Panc1 (cell line): Measurements from ENCODE around the gene SPTBN1. TPM values are rescaled to one million over a fixed set of nuclear protein-coding genes. Genes with fewer than 3 reads are reported as not detected.

ENCODE experiments used
- ATAC-seq: fragments of 200-7000 bp; cut with Tn5 transposase; 2 replicates; pipeline ENCODE4 v1.9.1; 2020; ENCODE audit warnings: mild to moderate bottlenecking, moderate library complexity
- BruUV-seq: library from RNA; stranded (reverse); fragments of 400-500 nt; replicated peaks from 2 replicates; lab custom pipeline; 2021; lab: Mats Ljungman, UMichigan
- CTCF ChIA-PET: fragments of 300-600 bp; sonication (Branson Sonifier 250); formaldehyde crosslinking; loops from one replicate; lab custom pipeline; 2022; ENCODE audit warnings: antibody characterized with exemption; lab: Charles Lee
- POLR2A ChIA-PET: fragments of 300-600 bp; sonication (Branson Sonifier 250); formaldehyde crosslinking; loops from one replicate; lab custom pipeline; 2022; ENCODE audit warnings: antibody characterized with exemption; lab: Charles Lee
- DNase-seq: peaks from one replicate; pipeline ENCODE4 v3.0.0-alpha.2; 2010; ENCODE audit warnings: low read depth, low spot score
- H3K27ac ChIP-seq: 2 replicates; pipeline ENCODE4 v1.5.1; 2011; ENCODE audit warnings: mild to moderate bottlenecking, low read length, inconsistent platforms
- H3K27me3 ChIP-seq: fragments of 200-500 bp; sonication (Bioruptor generic); 2 replicates; pipeline ENCODE4 v1.6.0; 2014; ENCODE audit warnings: low read length, inconsistent platforms; ENCODE audit not compliant: control insufficient read depth, insufficient read depth
- H3K36me3 ChIP-seq: fragments of 200-500 bp; sonication (Bioruptor generic); 2 replicates; pipeline ENCODE4 v1.5.1; 2014; ENCODE audit warnings: inconsistent platforms, mild to moderate bottlenecking, low read length, moderate library complexity; ENCODE audit not compliant: control insufficient read depth, insufficient read depth
- H3K4me1 ChIP-seq: 2 replicates; pipeline ENCODE4 v1.5.1; 2011; ENCODE audit warnings: inconsistent platforms, mild to moderate bottlenecking, low read length, moderate library complexity; ENCODE audit not compliant: control insufficient read depth, insufficient read depth
- H3K4me3 ChIP-seq, 2 experiments: 2 replicates each; pipeline ENCODE4 v1.5.1; 2011 to 2012; ENCODE audit warnings: low read depth in 2 of 2, low read length in 2 of 2, mild to moderate bottlenecking in 2 of 2, inconsistent platforms in 1 of 2, moderate library complexity in 1 of 2
- H3K9me3 ChIP-seq: fragments of 200-500 bp; sonication (Bioruptor generic); 2 replicates; pipeline ENCODE4 v1.5.1; 2014; ENCODE audit warnings: low read depth, mild to moderate bottlenecking, inconsistent platforms, low read length, moderate library complexity; ENCODE audit not compliant: control insufficient read depth, insufficient read depth
- POLR2AphosphoS5 ChIP-seq: IDR thresholded peaks from 2 replicates; pipeline ENCODE4 v1.6.1; 2012; ENCODE audit warnings: mild to moderate bottlenecking, low read depth, low read length, moderate library complexity
- SIN3A ChIP-seq: IDR thresholded peaks from 2 replicates; pipeline ENCODE4 v1.6.1; 2012; ENCODE audit warnings: low read depth, mild to moderate bottlenecking, low read length, moderate library complexity, borderline replicate concordance; ENCODE audit not compliant: insufficient read depth
- TCF7L2 ChIP-seq: IDR thresholded peaks from 2 replicates; pipeline ENCODE4 v1.6.1; 2011; ENCODE audit warnings: mild to moderate bottlenecking, low read depth, low read length, inconsistent platforms
- in situ Hi-C: cut with HindIII; loops from 2 replicates; pipeline ENCODE4 v1.10.0; 2016; ENCODE audit warnings: low sequenced_read_pairs, low pct_unique_long_range_greater_than_20kb
- intact Hi-C: fragments of 100-400 bp; cut with micrococcal nuclease; formaldehyde crosslinking; loops from one replicate; pipeline ENCODE4 v1.10.0; 2022; ENCODE audit not compliant: unreplicated experiment
- total RNA-seq: library from RNA; stranded (reverse); gene quantifications from one replicate; pipeline ENCODE4 v1.2.1, GENCODE V29; 2021; ENCODE audit not compliant: unreplicated experiment
- TF ChIP-seq, protein P1 (sequence below): fragments of 450-650 bp; IDR thresholded peaks from 2 replicates; pipeline ENCODE4 v1.5.1; 2017; ENCODE audit warnings: mild to moderate bottlenecking
- TF ChIP-seq, protein P2 (sequence below), 2 experiments: IDR thresholded peaks; 2 replicates each; pipeline ENCODE4 v1.6.1; 2011 to 2012; ENCODE audit warnings: low read depth in 2 of 2, control low read depth in 1 of 2, low read length in 1 of 2, mild to moderate bottlenecking in 1 of 2, moderate library complexity in 1 of 2; ENCODE audit not compliant: insufficient read depth in 1 of 2

Gene SPTBN1
- total RNA-seq, 1 experiment from 2014 or later, result 169 TPM

DNA sequence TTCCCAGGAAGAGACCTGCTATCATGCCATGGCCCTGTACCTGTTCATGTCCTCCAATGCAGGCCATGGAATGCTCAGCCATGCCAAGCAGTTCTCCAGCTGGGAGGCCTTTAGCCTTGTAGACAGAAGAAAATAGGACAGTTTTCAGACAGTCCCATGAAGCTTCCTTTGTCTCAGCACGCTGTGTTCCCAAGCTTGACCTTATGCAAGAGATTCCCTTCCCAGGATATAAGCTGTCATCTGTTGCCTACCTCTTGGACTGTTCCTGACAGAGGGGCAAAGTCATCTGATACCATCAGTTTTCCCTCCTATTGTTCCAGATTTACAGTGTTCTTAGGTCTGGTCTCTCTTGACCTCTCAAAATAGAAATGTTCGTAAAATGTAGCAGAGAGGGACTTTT lies 170.8 kb downstream of the SPTBN1 start:
- ATAC-seq, result no peak
- Histone ChIP-seq H3K4me1 (no peaks in the 10 kb centered on the region), H3K9me3 (no peaks in the 10 kb centered on the region), H3K27me3 (no peaks in the 10 kb centered on the region), H3K4me3 (no peak overlapping the region), H3K36me3 (peaks cover 42% of the 10 kb centered on the region), H3K27ac (no peak overlapping the region)
- intact Hi-C loops (no loop called here), in situ Hi-C loops (no loop called here)
- CTCF ChIA-PET, result no interaction called here
- BruUV-seq, result no TSS peak
- POLR2A ChIA-PET, result no interaction called here
- DNase-seq, result no peak
- TF ChIP-seq, protein P1, sequence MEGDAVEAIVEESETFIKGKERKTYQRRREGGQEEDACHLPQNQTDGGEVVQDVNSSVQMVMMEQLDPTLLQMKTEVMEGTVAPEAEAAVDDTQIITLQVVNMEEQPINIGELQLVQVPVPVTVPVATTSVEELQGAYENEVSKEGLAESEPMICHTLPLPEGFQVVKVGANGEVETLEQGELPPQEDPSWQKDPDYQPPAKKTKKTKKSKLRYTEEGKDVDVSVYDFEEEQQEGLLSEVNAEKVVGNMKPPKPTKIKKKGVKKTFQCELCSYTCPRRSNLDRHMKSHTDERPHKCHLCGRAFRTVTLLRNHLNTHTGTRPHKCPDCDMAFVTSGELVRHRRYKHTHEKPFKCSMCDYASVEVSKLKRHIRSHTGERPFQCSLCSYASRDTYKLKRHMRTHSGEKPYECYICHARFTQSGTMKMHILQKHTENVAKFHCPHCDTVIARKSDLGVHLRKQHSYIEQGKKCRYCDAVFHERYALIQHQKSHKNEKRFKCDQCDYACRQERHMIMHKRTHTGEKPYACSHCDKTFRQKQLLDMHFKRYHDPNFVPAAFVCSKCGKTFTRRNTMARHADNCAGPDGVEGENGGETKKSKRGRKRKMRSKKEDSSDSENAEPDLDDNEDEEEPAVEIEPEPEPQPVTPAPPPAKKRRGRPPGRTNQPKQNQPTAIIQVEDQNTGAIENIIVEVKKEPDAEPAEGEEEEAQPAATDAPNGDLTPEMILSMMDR, result no peak
- TF ChIP-seq SIN3A, result no peak

DNA sequence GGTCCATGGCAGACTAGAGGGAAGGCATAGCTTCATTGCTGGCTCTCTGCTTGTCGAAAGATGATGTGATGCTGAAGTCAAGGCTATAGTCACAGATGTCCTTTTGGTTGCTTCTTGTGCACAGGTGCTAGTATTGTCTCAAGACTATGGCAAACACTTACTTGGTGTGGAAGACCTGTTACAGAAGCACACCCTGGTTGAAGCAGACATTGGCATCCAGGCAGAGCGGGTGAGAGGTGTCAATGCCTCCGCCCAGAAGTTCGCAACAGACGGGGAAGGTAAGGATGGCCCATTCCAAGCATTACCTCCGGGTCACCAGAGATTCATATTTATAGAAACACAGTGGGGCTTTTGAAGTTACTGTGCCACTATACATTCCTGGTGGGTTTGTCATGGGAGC lies 171.8 kb downstream of the SPTBN1 start:
- peaks cover 39% of the 10 kb centered on the region for H3K36me3 ChIP-seq
- ChIA-PET POLR2A (no interaction called here), CTCF (no interaction called here)
- no TSS peak for BruUV-seq
- DNase-seq (no peak), ATAC-seq (no peak)
- TF ChIP-seq POLR2AphosphoS5 (no peak), TCF7L2 (no peak)
- TF ChIP-seq, protein P2, sequence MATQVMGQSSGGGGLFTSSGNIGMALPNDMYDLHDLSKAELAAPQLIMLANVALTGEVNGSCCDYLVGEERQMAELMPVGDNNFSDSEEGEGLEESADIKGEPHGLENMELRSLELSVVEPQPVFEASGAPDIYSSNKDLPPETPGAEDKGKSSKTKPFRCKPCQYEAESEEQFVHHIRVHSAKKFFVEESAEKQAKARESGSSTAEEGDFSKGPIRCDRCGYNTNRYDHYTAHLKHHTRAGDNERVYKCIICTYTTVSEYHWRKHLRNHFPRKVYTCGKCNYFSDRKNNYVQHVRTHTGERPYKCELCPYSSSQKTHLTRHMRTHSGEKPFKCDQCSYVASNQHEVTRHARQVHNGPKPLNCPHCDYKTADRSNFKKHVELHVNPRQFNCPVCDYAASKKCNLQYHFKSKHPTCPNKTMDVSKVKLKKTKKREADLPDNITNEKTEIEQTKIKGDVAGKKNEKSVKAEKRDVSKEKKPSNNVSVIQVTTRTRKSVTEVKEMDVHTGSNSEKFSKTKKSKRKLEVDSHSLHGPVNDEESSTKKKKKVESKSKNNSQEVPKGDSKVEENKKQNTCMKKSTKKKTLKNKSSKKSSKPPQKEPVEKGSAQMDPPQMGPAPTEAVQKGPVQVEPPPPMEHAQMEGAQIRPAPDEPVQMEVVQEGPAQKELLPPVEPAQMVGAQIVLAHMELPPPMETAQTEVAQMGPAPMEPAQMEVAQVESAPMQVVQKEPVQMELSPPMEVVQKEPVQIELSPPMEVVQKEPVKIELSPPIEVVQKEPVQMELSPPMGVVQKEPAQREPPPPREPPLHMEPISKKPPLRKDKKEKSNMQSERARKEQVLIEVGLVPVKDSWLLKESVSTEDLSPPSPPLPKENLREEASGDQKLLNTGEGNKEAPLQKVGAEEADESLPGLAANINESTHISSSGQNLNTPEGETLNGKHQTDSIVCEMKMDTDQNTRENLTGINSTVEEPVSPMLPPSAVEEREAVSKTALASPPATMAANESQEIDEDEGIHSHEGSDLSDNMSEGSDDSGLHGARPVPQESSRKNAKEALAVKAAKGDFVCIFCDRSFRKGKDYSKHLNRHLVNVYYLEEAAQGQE (IDR thresholded peaks at IDR 0.05; ENCODE audit: insufficient read depth in 1 of 2, low read depth in 2 of 2, low read length in 1 of 2), result no peak
- intact Hi-C loops, result no loop called here
- no peak overlapping the region for H3K27ac ChIP-seq
- no peaks in the 10 kb centered on the region for H3K9me3 ChIP-seq
- H3K27me3 ChIP-seq, result no peaks in the 10 kb centered on the region
- no peaks in the 10 kb centered on the region for H3K4me1 ChIP-seq
- H3K4me3 ChIP-seq, result no peak overlapping the region
- in situ Hi-C loops, result no loop called here

DNA sequence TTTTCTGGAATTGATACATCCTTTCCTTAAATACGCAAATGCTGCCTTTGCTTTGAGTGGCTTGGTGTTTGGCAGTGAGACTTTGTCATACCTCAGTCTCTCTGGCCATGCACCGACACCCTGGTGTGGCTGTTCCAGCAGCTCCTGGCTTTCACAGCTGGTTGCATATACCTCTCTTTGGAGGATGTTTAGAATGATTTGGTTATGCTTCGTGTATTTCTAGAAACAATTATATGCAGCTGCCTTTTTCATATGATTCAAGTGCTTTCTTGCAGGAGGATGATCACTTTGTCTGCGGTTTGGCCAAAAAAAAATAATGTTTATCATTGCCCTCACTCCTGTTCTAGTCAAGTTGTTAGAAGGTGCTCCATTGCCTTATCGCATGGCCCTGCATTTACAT lies 172.3 kb downstream of the SPTBN1 start:
- ATAC-seq, result no peak
- H3K36me3 ChIP-seq, result peaks cover 36% of the 10 kb centered on the region

More for the DNA sequence above, 172.3 kb downstream of the SPTBN1 start:
- TF ChIP-seq, protein P2 (IDR thresholded peaks at IDR 0.05; ENCODE audit: insufficient read depth in 1 of 2, low read depth in 2 of 2, low read length in 1 of 2), result no peak
- no peak for TF ChIP-seq SIN3A
- no peak for TF ChIP-seq POLR2AphosphoS5
- no peak for TF ChIP-seq TCF7L2
- TF ChIP-seq, protein P1, result no peak
- ChIA-PET CTCF (no interaction called here), POLR2A (no interaction called here)
- intact Hi-C loops (no loop called here), in situ Hi-C loops (no loop called here)
- Histone ChIP-seq H3K4me1 (0 out of 2 replicates have a peak, but pooled peaks cover under 1% of the 10 kb centered on the region), H3K27ac (no peak overlapping the region), H3K27me3 (no peaks in the 10 kb centered on the region), H3K4me3 (no peak overlapping the region), H3K9me3 (no peaks in the 10 kb centered on the region)
- DNase-seq, result no peak
- no TSS peak for BruUV-seq
